MCF 10A (cell line): Measurements from ENCODE around the gene TRIM23. TPM values are rescaled to one million over a fixed set of nuclear protein-coding genes. Genes with fewer than 3 reads are reported as not detected.

ENCODE experiments used
- BruUV-seq: library from RNA; stranded (reverse); fragments of 400-500 nt; replicated peaks from 2 replicates; lab custom pipeline; 2021; lab: Mats Ljungman, UMichigan
- CTCF ChIA-PET: fragments of 300-600 bp; sonication (Branson Sonifier 250); formaldehyde crosslinking; extraction: SDS; loops from one replicate; lab custom pipeline; 2021; ENCODE audit warnings: antibody characterized with exemption, inconsistent platforms; lab: Yijun Ruan, JAX
- POLR2A ChIA-PET: fragments of 300-600, 350-650 bp; sonication (Branson Sonifier 250); formaldehyde crosslinking; extraction: SDS; loops from one replicate; lab custom pipeline; 2020; ENCODE audit warnings: antibody characterized with exemption, inconsistent platforms; lab: Yijun Ruan, JAX
- DNase-seq: peaks from one replicate; pipeline ENCODE4 v3.0.0-alpha.2; 2018; ENCODE audit not compliant: unreplicated experiment
- H3K27ac Mint-ChIP-seq: one replicate; pipeline ENCODE4 v1.8.0; 2022; ENCODE audit warnings: mild to moderate bottlenecking, low read depth, mixed read lengths; ENCODE audit not compliant: unreplicated experiment
- H3K27me3 Mint-ChIP-seq: one replicate; pipeline ENCODE4 v1.8.0; 2022; ENCODE audit warnings: mixed read lengths; ENCODE audit not compliant: insufficient read depth, unreplicated experiment
- H3K36me3 Mint-ChIP-seq: one replicate; pipeline ENCODE4 v1.8.0; 2022; ENCODE audit warnings: mild to moderate bottlenecking, moderate library complexity, mixed read lengths; ENCODE audit not compliant: insufficient read depth, unreplicated experiment
- H3K4me1 Mint-ChIP-seq: one replicate; pipeline ENCODE4 v1.8.0; 2022; ENCODE audit warnings: mixed read lengths; ENCODE audit not compliant: insufficient read depth, unreplicated experiment
- H3K4me3 Mint-ChIP-seq: one replicate; pipeline ENCODE4 v1.8.0; 2022; ENCODE audit warnings: mild to moderate bottlenecking, moderate library complexity, mixed read lengths; ENCODE audit not compliant: unreplicated experiment
- H3K9me3 Mint-ChIP-seq: one replicate; pipeline ENCODE4 v1.8.0; 2022; ENCODE audit warnings: mixed read lengths; ENCODE audit not compliant: unreplicated experiment
- intact Hi-C: fragments of 100-400 bp; cut with micrococcal nuclease; formaldehyde crosslinking; loops from 2 replicates; pipeline ENCODE4 v1.14.1; 2022
- total RNA-seq: library from RNA; stranded (reverse); gene quantifications from 2 replicates; pipeline ENCODE4 v1.2.3, GENCODE V29; 2022
- TF ChIP-seq, protein P1 (sequence below): fragments of 200-600 bp; IDR thresholded peaks from one replicate; pipeline ENCODE4 v1.8.0; 2022; ENCODE audit warnings: antibody characterized with exemption, mild to moderate bottlenecking; ENCODE audit not compliant: unreplicated experiment

The TRIM23 gene
- total RNA-seq, 1 experiment from 2014 or later: 14.1 TPM

DNA sequence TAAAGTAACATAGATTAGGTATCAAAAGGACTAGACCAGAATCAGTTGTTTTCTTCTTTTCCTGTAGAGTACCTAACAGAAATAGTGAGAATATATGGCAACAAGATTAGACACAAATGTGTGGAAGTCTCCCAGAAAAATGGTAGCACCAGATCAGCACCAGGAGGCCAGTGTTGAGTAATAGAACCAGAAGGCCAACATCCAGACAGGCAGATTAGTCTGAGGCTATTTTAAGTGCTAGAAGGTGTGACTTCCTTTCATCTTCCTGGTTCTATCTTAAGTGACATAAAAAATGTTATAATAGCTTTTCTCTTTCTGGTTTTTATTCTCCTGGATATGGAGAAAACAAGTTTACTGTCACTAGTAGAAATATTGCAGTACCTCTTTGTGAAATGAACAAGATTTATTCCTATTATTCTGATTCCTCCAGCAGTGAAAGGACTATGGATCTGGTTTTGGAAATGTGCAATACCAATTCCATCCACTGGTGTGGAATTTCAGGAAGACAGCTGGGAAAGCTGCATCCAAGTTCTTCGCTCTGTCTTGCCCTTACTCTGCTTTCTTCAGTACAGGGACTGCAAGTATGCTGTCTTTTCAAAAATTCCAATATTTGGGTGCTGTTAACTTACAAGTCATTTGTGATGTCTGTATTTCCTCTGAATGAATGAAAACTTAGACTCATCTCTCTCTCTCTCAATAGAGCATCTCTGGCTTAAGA, 39.8 kb upstream of the TRIM23 start:
- Mint-ChIP-seq H3K27ac (no peak overlapping the region), H3K9me3 (no peaks in the 10 kb centered on the region), H3K4me3 (no peak overlapping the region), H3K36me3 (peaks cover 42% of the 10 kb centered on the region), H3K4me1 (no peaks in the 10 kb centered on the region), H3K27me3 (no peaks in the 10 kb centered on the region)
- intact Hi-C loops: no loop called here
- ChIA-PET POLR2A (interaction anchor here (0.9 to 1.5 kb wide), 5 partner anchors 8 to 59 kb away, joined by 3 to 5 read pairs (median 3); no protein-coding TSS in a partner anchor), CTCF (interaction anchor here (0.6 to 2.5 kb wide), 10 partner anchors 9 to 435 kb away, joined by 3 to 12 read pairs (median 4); no protein-coding TSS in a partner anchor)
- no TSS peak for BruUV-seq
- peak; percentile 31 for DNase-seq
- TF ChIP-seq, protein P1, sequence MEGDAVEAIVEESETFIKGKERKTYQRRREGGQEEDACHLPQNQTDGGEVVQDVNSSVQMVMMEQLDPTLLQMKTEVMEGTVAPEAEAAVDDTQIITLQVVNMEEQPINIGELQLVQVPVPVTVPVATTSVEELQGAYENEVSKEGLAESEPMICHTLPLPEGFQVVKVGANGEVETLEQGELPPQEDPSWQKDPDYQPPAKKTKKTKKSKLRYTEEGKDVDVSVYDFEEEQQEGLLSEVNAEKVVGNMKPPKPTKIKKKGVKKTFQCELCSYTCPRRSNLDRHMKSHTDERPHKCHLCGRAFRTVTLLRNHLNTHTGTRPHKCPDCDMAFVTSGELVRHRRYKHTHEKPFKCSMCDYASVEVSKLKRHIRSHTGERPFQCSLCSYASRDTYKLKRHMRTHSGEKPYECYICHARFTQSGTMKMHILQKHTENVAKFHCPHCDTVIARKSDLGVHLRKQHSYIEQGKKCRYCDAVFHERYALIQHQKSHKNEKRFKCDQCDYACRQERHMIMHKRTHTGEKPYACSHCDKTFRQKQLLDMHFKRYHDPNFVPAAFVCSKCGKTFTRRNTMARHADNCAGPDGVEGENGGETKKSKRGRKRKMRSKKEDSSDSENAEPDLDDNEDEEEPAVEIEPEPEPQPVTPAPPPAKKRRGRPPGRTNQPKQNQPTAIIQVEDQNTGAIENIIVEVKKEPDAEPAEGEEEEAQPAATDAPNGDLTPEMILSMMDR: peak; percentile 31

DNA sequence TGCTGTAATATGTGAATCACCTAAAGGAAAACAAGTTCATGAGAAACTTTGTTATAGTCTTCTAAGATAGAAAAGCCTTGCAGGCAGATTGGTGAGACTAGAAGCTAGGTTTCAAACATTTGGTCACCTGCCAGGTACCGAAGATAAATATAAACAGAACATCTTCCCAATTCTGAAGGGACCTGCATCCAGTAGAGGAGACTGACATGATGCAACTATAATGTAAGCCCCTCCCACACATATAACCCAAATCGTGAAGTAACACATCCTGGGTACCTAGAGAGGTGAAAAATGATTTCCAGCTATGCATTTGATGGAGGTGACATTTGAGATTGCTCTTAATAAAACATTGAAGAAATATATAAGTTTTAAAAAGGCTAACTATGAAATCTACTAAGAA, 30.6 kb upstream of the TRIM23 start:
- DNase-seq: no peak
- no peaks in the 10 kb centered on the region for H3K27me3 Mint-ChIP-seq
- CTCF ChIA-PET: no interaction called here
- no peak overlapping the region for H3K27ac Mint-ChIP-seq
- BruUV-seq: no TSS peak
- POLR2A ChIA-PET: no interaction called here
- no peaks in the 10 kb centered on the region for H3K9me3 Mint-ChIP-seq
- H3K4me1 Mint-ChIP-seq: no peaks in the 10 kb centered on the region
- TF ChIP-seq, protein P1: no peak
- intact Hi-C loops: no loop called here
- H3K4me3 Mint-ChIP-seq: no peak overlapping the region
- H3K36me3 Mint-ChIP-seq: peaks cover 37% of the 10 kb centered on the region

DNA sequence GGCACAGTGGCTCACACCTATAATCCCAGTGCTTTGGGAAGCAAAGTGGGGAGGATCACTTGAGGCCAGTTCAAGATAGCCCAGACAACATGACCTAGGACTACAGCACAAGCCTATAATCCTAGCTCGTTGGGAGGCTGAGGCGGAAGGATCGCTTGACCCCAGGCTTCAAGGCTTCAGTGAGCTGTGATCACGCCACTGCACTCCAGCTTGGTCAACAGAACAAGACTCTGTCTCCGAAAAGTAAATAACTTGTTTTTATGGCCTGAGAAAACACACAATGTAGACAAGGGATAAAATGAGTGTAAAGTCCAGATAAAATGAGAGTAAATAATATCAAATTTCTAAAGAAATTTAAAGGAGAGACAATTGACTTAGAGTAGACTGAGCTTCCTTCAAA, 27.0 kb upstream of the TRIM23 start:
- H3K27me3 Mint-ChIP-seq: no peaks in the 10 kb centered on the region
- H3K4me3 Mint-ChIP-seq: no peak overlapping the region
- ChIA-PET POLR2A (interaction anchor here (1.0 to 1.2 kb wide), 3 partner anchors 8 to 25 kb away, joined by 3 read pairs; no protein-coding TSS in a partner anchor), CTCF (interaction anchor here (1.5 kb wide), 1 partner anchor 9 kb away, joined by 7 read pairs; no protein-coding TSS in a partner anchor)
- H3K4me1 Mint-ChIP-seq: no peaks in the 10 kb centered on the region
- H3K27ac Mint-ChIP-seq: no peak overlapping the region
- TF ChIP-seq, protein P1: no peak
- intact Hi-C loops: no loop called here
- DNase-seq: no peak
- peaks cover 42% of the 10 kb centered on the region for H3K36me3 Mint-ChIP-seq
- no peaks in the 10 kb centered on the region for H3K9me3 Mint-ChIP-seq
- no TSS peak for BruUV-seq

DNA sequence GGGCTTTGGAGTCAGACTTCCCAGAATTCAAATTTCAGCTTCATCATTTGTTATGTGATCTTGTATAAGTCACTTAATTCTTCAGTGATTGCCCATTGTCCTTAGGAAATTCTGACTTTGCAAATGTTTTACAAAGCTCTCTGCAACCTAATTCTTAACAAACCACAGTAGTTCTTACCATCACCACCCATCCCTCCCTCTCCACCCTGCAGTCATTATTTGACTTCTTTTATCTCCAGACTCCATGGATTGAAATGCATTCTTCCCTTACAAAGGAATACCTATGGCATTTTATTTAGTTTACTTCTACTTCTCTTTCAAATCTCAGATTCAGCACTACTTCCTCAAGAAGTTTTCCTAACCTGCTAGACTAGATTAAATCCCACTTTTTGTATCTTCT, 23.8 kb upstream of the TRIM23 start:
- Mint-ChIP-seq H3K36me3 (peaks cover 51% of the 10 kb centered on the region), H3K4me1 (no peaks in the 10 kb centered on the region), H3K4me3 (no peak overlapping the region), H3K27me3 (no peaks in the 10 kb centered on the region), H3K27ac (peak overlapping the region; percentile 3), H3K9me3 (no peaks in the 10 kb centered on the region)
- intact Hi-C loops: no loop called here
- ChIA-PET POLR2A (no interaction called here), CTCF (no interaction called here)
- DNase-seq: no peak
- BruUV-seq: no TSS peak
- TF ChIP-seq, protein P1: no peak
